ENCODE results near the gene MANEAL. TPM values are rescaled to one million over a fixed set of nuclear protein-coding genes. Genes with fewer than 3 reads are reported as not detected.

MANEAL gene
- total and polyA plus RNA-seq, 2 of the 4 experiments (the other 2 are of a cell fraction): 0.54 to 0.55 TPM

GRCh38 chr1:37753473-37754321 is 40.0 kb upstream of the MANEAL start:
- DNase-seq (no peak), ATAC-seq (ENCODE audit: low read depth) (no peak)

More at GRCh38 chr1:37753473-37754321, 40.0 kb upstream of the MANEAL start:
- no peak overlapping the region for H3K56ac ChIP-seq (ENCODE audit: extremely low read depth, insufficient read depth, low read length)
- no peaks in the 10 kb centered on the region for H3K79me1 ChIP-seq (ENCODE audit: low read depth in 1 of 2, low read length in 2 of 2)
- no peaks in the 10 kb centered on the region for H3K4me1 ChIP-seq (ENCODE audit: control insufficient read depth, insufficient read depth, low read length)
- H4K5ac ChIP-seq (ENCODE audit: low read depth, low read length): no peak overlapping the region
- H3K9me3 ChIP-seq (ENCODE audit: control insufficient read depth, insufficient read depth, low read length): no peaks in the 10 kb centered on the region
- POLR2A ChIA-PET (ENCODE audit: unreplicated experiment): no interaction called here
- in situ Hi-C loops (cut with MboI; ENCODE audit: low sequenced_read_pairs) (no loop called here), dilution Hi-C loops (cut with HindIII; ENCODE audit: low sequenced_read_pairs, unreplicated experiment) (no loop called here), intact Hi-C loops (cut with micrococcal nuclease) (no loop called here)
- no peak overlapping the region for H3K14ac ChIP-seq (replicated peaks; ENCODE audit: low read depth, low read length)
- no peak overlapping the region for H2AK5ac ChIP-seq (ENCODE audit: low read depth, low read length)
- H3K4me2 ChIP-seq (ENCODE audit: low read depth, low read length): no peak overlapping the region
- no peak overlapping the region for H2AFZ ChIP-seq (replicated peaks; ENCODE audit: low read length, poor library complexity)
- H4K20me1 ChIP-seq (ENCODE audit: insufficient read depth, low read length): no peaks in the 10 kb centered on the region
- no peak overlapping the region for H4K8ac ChIP-seq (ENCODE audit: low read depth in 2 of 2, low read length in 2 of 2)
- H3K4me3 ChIP-seq (ENCODE audit: insufficient read depth, low read depth, low read length): no peak overlapping the region
- no peak overlapping the region for H3K27ac ChIP-seq (ENCODE audit: insufficient read depth, low read length)
- H2BK5ac ChIP-seq (ENCODE audit: low read depth, low read length, poor library complexity, severe bottlenecking): no peak overlapping the region
- no peak overlapping the region for H3K18ac ChIP-seq (ENCODE audit: low read depth, low read length)
- no peak for TF ChIP-seq BHLHE40 (IDR thresholded peaks at IDR 0.05; ENCODE audit: low read depth, low read length)
- TF ChIP-seq CEBPB (IDR thresholded peaks at IDR 0.05; ENCODE audit: low read depth, low read length): no peak
- TF ChIP-seq POLR2A (IDR thresholded peaks at IDR 0.05; ENCODE audit: low read depth, low read length): no peak
- TF ChIP-seq, protein P1, sequence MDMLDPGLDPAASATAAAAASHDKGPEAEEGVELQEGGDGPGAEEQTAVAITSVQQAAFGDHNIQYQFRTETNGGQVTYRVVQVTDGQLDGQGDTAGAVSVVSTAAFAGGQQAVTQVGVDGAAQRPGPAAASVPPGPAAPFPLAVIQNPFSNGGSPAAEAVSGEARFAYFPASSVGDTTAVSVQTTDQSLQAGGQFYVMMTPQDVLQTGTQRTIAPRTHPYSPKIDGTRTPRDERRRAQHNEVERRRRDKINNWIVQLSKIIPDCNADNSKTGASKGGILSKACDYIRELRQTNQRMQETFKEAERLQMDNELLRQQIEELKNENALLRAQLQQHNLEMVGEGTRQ (IDR thresholded peaks at IDR 0.05; ENCODE audit: low read depth, low read length): no peak
- no peak for TF ChIP-seq RAD21 (IDR thresholded peaks at IDR 0.05; ENCODE audit: low read length)
- no peak for TF ChIP-seq FOS (IDR thresholded peaks at IDR 0.05; ENCODE audit: low read depth, low read length)
- TF ChIP-seq SMC3 (IDR thresholded peaks at IDR 0.05; ENCODE audit: low read depth, low read length): no peak
- TF ChIP-seq NFE2L2 (IDR thresholded peaks at IDR 0.05; ENCODE audit: low read depth, low read length): no peak
- no peak for TF ChIP-seq CHD1 (IDR thresholded peaks at IDR 0.05; ENCODE audit: low read depth, low read length)
- TF ChIP-seq MXI1 (IDR thresholded peaks at IDR 0.05; ENCODE audit: borderline replicate concordance, low read depth, low read length): no peak
- H3K36me3 ChIP-seq (ENCODE audit: control insufficient read depth, insufficient read depth, low read length): no peaks in the 10 kb centered on the region
- CTCF ChIA-PET: no interaction called here
- peaks cover 31% of the 10 kb centered on the region for H3K27me3 ChIP-seq (ENCODE audit: control insufficient read depth, insufficient read depth, low read length)
- no peak overlapping the region for H3K9ac ChIP-seq (ENCODE audit: low read depth, low read length)
- no peaks in the 10 kb centered on the region for H3K9me1 ChIP-seq (ENCODE audit: insufficient read depth, low read length)
- 7% methylated on average over 6 of the region's 52 CpGs; no CpG with 5 or more reads in 1 of the 2 experiments for WGBS, 2 experiments (ENCODE audit: extremely low coverage in 2 of 2, insufficient read length in 1 of 2)
- no peak overlapping the region for H3K4ac ChIP-seq (ENCODE audit: low read depth, low read length)
- H2BK20ac ChIP-seq (ENCODE audit: low read depth, low read length): no peak overlapping the region
- H2AK9ac ChIP-seq (replicated peaks; ENCODE audit: low read depth, low read length, poor library complexity): no peak overlapping the region
- no TSS peak for BruUV-seq (replicated peaks)
- H2BK120ac ChIP-seq (ENCODE audit: low read depth, low read length): no peak overlapping the region
- no peak overlapping the region for H3K23ac ChIP-seq (ENCODE audit: low read depth, low read length)
- H2BK15ac ChIP-seq (ENCODE audit: low read depth, low read length): no peak overlapping the region
- H4K91ac ChIP-seq (ENCODE audit: insufficient read depth, low read depth, low read length): no peak overlapping the region
